ENCODE measurements around the gene NCMAP. TPM values are rescaled to one million over a fixed set of nuclear protein-coding genes. Genes with fewer than 3 reads are reported as not detected.

NCMAP gene
- total and polyA plus RNA-seq, 2 of the 4 experiments (the other 2 are of a cell fraction), result not detected

DNA sequence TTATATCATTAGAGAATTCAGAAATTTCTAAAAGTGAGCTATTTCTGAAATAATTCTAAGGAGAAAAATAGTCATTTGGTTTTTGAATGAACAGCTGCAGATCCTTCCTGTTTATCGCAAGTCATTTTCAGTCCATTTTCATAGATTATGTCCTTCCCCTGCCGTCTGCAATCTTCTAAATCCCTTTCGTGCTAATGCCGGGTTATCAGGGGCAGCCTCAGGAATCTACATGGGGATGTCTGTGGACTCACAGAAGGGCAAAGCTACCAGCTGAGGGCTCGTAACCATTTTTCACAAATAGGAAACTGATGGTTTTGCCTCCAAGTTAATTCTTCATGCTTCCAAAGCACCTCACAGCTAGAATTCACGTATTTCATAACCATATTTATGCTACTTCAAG is 30.3 kb upstream of the NCMAP start:
- Histone ChIP-seq H3K27me3 (ENCODE audit: control insufficient read depth, insufficient read depth, low read length) (no peaks in the 10 kb centered on the region), H3K79me1 (ENCODE audit: low read depth in 1 of 2, low read length in 2 of 2) (0 out of 4 replicates have a peak, but pooled peaks cover 0 to 6% of the 10 kb centered on the region in 2 experiments), H3K4ac (ENCODE audit: low read depth, low read length) (no peak overlapping the region), H3K9me3 (ENCODE audit: control insufficient read depth, insufficient read depth, low read length) (no peaks in the 10 kb centered on the region), H4K5ac (ENCODE audit: low read depth, low read length) (no peak overlapping the region), H3K4me2 (ENCODE audit: low read depth, low read length) (no peak overlapping the region), H2AK9ac (replicated peaks; ENCODE audit: low read depth, low read length, poor library complexity) (no peak overlapping the region), H4K8ac (ENCODE audit: low read depth in 2 of 2, low read length in 2 of 2) (no peak overlapping the region), H3K36me3 (ENCODE audit: control insufficient read depth, insufficient read depth, low read length) (no peaks in the 10 kb centered on the region), H3K14ac (replicated peaks; ENCODE audit: low read depth, low read length) (no peak overlapping the region), H4K91ac (ENCODE audit: insufficient read depth, low read depth, low read length) (no peak overlapping the region), H2AK5ac (ENCODE audit: low read depth, low read length) (no peak overlapping the region), H3K18ac (ENCODE audit: low read depth, low read length) (no peak overlapping the region), H3K23ac (ENCODE audit: low read depth, low read length) (no peak overlapping the region; the same call in 1 of the 2 replicates), H3K4me1 (ENCODE audit: control insufficient read depth, insufficient read depth, low read length) (no peaks in the 10 kb centered on the region), H3K9ac (ENCODE audit: low read depth, low read length) (no peak overlapping the region), H2BK15ac (ENCODE audit: low read depth, low read length) (no peak overlapping the region), H2BK120ac (ENCODE audit: low read depth, low read length) (no peak overlapping the region), H3K56ac (ENCODE audit: extremely low read depth, insufficient read depth, low read length) (no peak overlapping the region), H2BK20ac (ENCODE audit: low read depth, low read length) (no peak overlapping the region), H2AFZ (replicated peaks; ENCODE audit: low read length, poor library complexity) (no peak overlapping the region), H3K4me3 (ENCODE audit: insufficient read depth, low read depth, low read length) (no peak overlapping the region), H3K9me1 (ENCODE audit: insufficient read depth, low read length) (0 out of 2 replicates have a peak, but pooled peaks cover 3% of the 10 kb centered on the region), H3K27ac (ENCODE audit: insufficient read depth, low read length) (no peak overlapping the region), H2BK5ac (ENCODE audit: low read depth, low read length, poor library complexity, severe bottlenecking) (no peak overlapping the region), H4K20me1 (ENCODE audit: insufficient read depth, low read length) (no peaks in the 10 kb centered on the region)
- BruUV-seq (replicated peaks), result no TSS peak
- WGBS, 2 experiments (ENCODE audit: extremely low coverage in 2 of 2, insufficient read length in 1 of 2), result 86% methylated on average over 2 of the region's 6 CpGs; no CpG with 5 or more reads in 1 of the 2 experiments
- intact Hi-C loops (cut with micrococcal nuclease), result loop anchor here (5.0 kb wide), 1 partner anchor 328 kb away; no protein-coding TSS in a partner anchor
- in situ Hi-C loops (cut with MboI; ENCODE audit: low sequenced_read_pairs), result no loop called here
- no peak for ATAC-seq (ENCODE audit: low read depth)
- DNase-seq, result no peak
- no peak for TF ChIP-seq MAFK (IDR thresholded peaks at IDR 0.05; ENCODE audit: low read depth, low read length)
- no peak for TF ChIP-seq MAZ (IDR thresholded peaks at IDR 0.05; ENCODE audit: borderline replicate concordance, low read depth, low read length)
- no peak for TF ChIP-seq RAD21 (IDR thresholded peaks at IDR 0.05; ENCODE audit: low read length)
- TF ChIP-seq MXI1 (IDR thresholded peaks at IDR 0.05; ENCODE audit: borderline replicate concordance, low read depth, low read length), result no peak
- TF ChIP-seq, protein P1, sequence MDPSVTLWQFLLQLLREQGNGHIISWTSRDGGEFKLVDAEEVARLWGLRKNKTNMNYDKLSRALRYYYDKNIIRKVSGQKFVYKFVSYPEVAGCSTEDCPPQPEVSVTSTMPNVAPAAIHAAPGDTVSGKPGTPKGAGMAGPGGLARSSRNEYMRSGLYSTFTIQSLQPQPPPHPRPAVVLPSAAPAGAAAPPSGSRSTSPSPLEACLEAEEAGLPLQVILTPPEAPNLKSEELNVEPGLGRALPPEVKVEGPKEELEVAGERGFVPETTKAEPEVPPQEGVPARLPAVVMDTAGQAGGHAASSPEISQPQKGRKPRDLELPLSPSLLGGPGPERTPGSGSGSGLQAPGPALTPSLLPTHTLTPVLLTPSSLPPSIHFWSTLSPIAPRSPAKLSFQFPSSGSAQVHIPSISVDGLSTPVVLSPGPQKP (IDR thresholded peaks at IDR 0.05; ENCODE audit: borderline replicate concordance, low read depth, low read length), result no peak
- TF ChIP-seq NFE2L2 (IDR thresholded peaks at IDR 0.05; ENCODE audit: low read depth, low read length), result no peak
- TF ChIP-seq BHLHE40 (IDR thresholded peaks at IDR 0.05; ENCODE audit: low read depth, low read length), result no peak
- TF ChIP-seq, protein P2, sequence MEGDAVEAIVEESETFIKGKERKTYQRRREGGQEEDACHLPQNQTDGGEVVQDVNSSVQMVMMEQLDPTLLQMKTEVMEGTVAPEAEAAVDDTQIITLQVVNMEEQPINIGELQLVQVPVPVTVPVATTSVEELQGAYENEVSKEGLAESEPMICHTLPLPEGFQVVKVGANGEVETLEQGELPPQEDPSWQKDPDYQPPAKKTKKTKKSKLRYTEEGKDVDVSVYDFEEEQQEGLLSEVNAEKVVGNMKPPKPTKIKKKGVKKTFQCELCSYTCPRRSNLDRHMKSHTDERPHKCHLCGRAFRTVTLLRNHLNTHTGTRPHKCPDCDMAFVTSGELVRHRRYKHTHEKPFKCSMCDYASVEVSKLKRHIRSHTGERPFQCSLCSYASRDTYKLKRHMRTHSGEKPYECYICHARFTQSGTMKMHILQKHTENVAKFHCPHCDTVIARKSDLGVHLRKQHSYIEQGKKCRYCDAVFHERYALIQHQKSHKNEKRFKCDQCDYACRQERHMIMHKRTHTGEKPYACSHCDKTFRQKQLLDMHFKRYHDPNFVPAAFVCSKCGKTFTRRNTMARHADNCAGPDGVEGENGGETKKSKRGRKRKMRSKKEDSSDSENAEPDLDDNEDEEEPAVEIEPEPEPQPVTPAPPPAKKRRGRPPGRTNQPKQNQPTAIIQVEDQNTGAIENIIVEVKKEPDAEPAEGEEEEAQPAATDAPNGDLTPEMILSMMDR (conservative IDR thresholded peaks at IDR 0.05; ENCODE audit: low read depth, low read length), result no peak
- no peak for TF ChIP-seq FOS (IDR thresholded peaks at IDR 0.05; ENCODE audit: low read depth, low read length)
- no peak for TF ChIP-seq RFX5 (IDR thresholded peaks at IDR 0.05; ENCODE audit: low read depth, low read length)
- CTCF ChIA-PET, result no interaction called here
- POLR2A ChIA-PET (ENCODE audit: unreplicated experiment), result no interaction called here
- dilution Hi-C loops (cut with HindIII; ENCODE audit: low sequenced_read_pairs, unreplicated experiment), result no loop called here
